Measurements from ENCODE around the gene SUMO3. TPM values are rescaled to one million over a fixed set of nuclear protein-coding genes. Genes with fewer than 3 reads are reported as not detected.
A peak's percentile ranks its signal among the peaks of the same experiment; 100 is the strongest.

The SUMO3 gene
- total and polyA plus RNA-seq, 2 of the 13 experiments (the other 11 are each of a cell fraction or from before 2014, with no cell fraction given), result 51.4 to 92.4 TPM

DNA sequence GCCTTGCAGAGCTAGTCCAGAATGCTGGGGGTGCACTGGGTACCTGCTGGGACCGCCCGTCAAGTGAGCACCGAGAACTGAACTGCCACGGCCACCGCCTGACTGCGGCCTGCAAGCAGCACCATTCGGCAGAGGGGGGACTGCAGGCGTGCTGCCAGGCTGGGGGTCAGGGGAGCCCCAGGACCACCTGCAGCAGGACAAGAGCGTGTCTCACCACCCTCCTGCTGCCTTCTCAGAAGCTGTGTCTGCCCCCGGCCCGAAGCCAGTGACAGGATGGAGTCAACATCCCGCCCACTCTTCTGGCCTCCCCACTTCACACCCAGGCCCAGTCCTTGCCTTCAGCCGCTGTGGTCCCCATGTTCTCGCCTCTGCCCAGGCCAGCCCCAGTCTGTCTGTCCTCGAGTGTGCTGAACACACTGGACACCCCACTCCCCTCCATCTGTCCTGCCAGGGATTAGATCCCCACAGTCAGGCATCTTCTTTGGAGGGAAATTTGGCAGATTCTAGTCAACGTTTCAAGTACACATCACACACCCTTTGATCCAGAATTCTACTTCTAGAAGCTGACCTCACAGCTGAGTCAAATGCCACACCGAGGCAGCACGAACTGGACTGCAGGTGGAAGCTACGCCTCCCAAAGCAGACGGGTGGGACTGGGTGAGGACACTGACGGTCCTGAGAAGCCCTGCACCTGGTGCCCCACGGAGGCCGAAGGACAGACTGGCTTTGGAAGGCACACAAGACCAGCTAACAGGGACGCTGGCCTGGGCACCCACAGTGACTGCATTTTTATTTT is 29.6 kb upstream of the SUMO3 start (continued):
- TF ChIP-seq, protein P1, sequence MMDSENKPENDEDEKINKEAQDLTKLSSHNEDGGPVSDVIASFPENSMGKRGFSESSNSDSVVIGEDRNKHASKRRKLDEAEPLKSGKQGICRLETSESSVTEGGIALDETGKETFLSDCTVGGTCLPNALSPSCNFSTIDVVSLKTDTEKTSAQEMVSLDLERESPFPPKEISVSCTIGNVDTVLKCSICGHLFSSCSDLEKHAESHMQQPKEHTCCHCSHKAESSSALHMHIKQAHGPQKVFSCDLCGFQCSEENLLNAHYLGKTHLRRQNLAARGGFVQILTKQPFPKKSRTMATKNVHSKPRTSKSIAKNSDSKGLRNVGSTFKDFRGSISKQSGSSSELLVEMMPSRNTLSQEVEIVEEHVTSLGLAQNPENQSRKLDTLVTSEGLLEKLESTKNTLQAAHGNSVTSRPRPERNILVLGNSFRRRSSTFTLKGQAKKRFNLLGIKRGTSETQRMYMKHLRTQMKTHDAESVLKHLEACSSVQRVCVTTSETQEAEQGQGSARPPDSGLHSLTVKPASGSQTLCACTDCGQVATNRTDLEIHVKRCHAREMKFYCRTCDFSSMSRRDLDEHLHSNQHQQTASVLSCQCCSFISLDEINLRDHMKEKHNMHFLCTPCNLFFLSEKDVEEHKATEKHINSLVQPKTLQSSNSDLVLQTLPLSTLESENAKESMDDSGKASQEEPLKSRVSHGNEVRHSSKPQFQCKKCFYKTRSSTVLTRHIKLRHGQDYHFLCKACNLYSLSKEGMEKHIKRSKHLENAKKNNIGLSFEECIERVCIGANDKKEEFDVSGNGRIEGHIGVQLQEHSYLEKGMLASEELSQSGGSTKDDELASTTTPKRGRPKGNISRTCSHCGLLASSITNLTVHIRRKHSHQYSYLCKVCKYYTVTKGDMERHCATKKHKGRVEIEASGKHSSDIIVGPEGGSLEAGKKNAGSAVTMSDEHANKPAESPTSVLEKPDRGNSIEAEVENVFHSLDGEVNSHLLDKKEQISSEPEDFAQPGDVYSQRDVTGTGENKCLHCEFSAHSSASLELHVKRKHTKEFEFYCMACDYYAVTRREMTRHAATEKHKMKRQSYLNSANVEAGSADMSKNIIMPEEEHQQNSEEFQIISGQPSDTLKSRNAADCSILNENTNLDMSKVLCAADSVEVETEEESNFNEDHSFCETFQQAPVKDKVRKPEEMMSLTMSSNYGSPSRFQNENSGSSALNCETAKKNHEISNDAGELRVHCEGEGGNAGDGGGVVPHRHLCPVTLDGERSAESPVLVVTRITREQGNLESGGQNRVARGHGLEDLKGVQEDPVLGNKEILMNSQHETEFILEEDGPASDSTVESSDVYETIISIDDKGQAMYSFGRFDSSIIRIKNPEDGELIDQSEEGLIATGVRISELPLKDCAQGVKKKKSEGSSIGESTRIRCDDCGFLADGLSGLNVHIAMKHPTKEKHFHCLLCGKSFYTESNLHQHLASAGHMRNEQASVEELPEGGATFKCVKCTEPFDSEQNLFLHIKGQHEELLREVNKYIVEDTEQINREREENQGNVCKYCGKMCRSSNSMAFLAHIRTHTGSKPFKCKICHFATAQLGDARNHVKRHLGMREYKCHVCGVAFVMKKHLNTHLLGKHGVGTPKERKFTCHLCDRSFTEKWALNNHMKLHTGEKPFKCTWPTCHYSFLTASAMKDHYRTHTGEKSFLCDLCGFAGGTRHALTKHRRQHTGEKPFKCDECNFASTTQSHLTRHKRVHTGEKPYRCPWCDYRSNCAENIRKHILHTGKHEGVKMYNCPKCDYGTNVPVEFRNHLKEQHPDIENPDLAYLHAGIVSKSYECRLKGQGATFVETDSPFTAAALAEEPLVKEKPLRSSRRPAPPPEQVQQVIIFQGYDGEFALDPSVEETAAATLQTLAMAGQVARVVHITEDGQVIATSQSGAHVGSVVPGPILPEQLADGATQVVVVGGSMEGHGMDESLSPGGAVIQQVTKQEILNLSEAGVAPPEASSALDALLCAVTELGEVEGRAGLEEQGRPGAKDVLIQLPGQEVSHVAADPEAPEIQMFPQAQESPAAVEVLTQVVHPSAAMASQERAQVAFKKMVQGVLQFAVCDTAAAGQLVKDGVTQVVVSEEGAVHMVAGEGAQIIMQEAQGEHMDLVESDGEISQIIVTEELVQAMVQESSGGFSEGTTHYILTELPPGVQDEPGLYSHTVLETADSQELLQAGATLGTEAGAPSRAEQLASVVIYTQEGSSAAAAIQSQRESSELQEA (CRISPR knock-in tag; IDR thresholded peaks at IDR 0.05; ENCODE audit: not compliant biosample characterization), result no peak
- TF ChIP-seq, protein P2, sequence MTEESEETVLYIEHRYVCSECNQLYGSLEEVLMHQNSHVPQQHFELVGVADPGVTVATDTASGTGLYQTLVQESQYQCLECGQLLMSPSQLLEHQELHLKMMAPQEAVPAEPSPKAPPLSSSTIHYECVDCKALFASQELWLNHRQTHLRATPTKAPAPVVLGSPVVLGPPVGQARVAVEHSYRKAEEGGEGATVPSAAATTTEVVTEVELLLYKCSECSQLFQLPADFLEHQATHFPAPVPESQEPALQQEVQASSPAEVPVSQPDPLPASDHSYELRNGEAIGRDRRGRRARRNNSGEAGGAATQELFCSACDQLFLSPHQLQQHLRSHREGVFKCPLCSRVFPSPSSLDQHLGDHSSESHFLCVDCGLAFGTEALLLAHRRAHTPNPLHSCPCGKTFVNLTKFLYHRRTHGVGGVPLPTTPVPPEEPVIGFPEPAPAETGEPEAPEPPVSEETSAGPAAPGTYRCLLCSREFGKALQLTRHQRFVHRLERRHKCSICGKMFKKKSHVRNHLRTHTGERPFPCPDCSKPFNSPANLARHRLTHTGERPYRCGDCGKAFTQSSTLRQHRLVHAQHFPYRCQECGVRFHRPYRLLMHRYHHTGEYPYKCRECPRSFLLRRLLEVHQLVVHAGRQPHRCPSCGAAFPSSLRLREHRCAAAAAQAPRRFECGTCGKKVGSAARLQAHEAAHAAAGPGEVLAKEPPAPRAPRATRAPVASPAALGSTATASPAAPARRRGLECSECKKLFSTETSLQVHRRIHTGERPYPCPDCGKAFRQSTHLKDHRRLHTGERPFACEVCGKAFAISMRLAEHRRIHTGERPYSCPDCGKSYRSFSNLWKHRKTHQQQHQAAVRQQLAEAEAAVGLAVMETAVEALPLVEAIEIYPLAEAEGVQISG (CRISPR knock-in tag; IDR thresholded peaks at IDR 0.05), result no peak
- TF ChIP-seq ZNF501 (CRISPR knock-in tag; IDR thresholded peaks at IDR 0.05) (peak; percentile 65; the same call in 1 of the 2 replicates), TGIF2 (CRISPR knock-in tag; IDR thresholded peaks at IDR 0.05) (no peak), ZFY (CRISPR knock-in tag; IDR thresholded peaks at IDR 0.05) (no peak), NFATC3 (CRISPR knock-in tag; IDR thresholded peaks at IDR 0.05) (no peak), ZNF891 (CRISPR knock-in tag; IDR thresholded peaks at IDR 0.05) (no peak), ZNF354B (CRISPR knock-in tag; IDR thresholded peaks at IDR 0.05) (no peak), ZNF792 (CRISPR knock-in tag; IDR thresholded peaks at IDR 0.05) (no peak), NCOA2 (CRISPR knock-in tag; IDR thresholded peaks at IDR 0.05) (no peak), AGO1 (IDR thresholded peaks at IDR 0.05; ENCODE audit: low read depth, low read length, poor library complexity, severe bottlenecking) (peak; percentile 90), ZNF557 (CRISPR knock-in tag; IDR thresholded peaks at IDR 0.05) (no peak), ZNF160 (CRISPR knock-in tag; IDR thresholded peaks at IDR 0.05) (no peak)
- TF ChIP-seq, protein P3, sequence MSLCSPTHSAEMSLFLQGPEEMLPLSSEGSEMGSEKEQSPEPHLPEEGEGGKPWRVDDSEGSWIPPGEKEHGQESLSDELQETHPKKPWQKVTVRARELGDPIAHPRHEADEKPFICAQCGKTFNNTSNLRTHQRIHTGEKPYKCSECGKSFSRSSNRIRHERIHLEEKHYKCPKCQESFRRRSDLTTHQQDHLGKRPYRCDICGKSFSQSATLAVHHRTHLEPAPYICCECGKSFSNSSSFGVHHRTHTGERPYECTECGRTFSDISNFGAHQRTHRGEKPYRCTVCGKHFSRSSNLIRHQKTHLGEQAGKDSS (CRISPR knock-in tag; IDR thresholded peaks at IDR 0.05; ENCODE audit: borderline replicate concordance, low read depth), result no peak
- TF ChIP-seq, protein P4, sequence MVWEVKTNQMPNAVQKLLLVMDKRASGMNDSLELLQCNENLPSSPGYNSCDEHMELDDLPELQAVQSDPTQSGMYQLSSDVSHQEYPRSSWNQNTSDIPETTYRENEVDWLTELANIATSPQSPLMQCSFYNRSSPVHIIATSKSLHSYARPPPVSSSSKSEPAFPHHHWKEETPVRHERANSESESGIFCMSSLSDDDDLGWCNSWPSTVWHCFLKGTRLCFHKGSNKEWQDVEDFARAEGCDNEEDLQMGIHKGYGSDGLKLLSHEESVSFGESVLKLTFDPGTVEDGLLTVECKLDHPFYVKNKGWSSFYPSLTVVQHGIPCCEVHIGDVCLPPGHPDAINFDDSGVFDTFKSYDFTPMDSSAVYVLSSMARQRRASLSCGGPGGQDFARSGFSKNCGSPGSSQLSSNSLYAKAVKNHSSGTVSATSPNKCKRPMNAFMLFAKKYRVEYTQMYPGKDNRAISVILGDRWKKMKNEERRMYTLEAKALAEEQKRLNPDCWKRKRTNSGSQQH (CRISPR knock-in tag; IDR thresholded peaks at IDR 0.05; ENCODE audit: low read depth), result no peak
- TF ChIP-seq, protein P5, sequence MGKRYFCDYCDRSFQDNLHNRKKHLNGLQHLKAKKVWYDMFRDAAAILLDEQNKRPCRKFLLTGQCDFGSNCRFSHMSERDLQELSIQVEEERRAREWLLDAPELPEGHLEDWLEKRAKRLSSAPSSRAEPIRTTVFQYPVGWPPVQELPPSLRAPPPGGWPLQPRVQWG (CRISPR knock-in tag; IDR thresholded peaks at IDR 0.05; ENCODE audit: borderline replicate concordance, low read depth), result no peak
